ENCODE measurements around the gene ATG4B. TPM values are rescaled to one million over a fixed set of nuclear protein-coding genes. Genes with fewer than 3 reads are reported as not detected.
A peak's percentile ranks its signal among the peaks of the same experiment; 100 is the strongest.

The ATG4B gene
- total RNA-seq, 1 donor from 2014 or later = 101 TPM

DNA sequence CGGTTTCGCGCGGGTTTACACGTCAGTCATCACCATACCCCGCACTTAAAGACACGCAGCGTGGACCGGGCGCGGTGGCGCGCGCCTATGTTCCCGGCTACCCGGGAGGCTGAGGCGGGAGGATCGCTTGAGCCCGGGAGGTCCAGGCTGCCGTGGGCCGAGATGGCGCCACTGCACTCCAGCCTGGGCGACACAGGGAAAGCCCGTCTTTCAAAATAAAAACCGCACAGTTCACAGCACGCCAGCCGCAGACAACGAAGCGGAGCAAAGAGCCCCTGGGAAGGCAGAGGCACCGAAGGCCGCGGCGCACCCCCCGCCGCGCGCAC lies 48.8 kb downstream of the ATG4B start:
- Mint-ChIP-seq H3K4me3 (peak overlapping the region; percentile 80), H3K4me1 (peaks cover 28% of the 10 kb centered on the region), H3K36me3 (ENCODE audit: low read depth) (peaks cover 32% of the 10 kb centered on the region), H3K27ac (peak overlapping the region; percentile 24), H3K9me3 (no peaks in the 10 kb centered on the region), H3K27me3 (no peaks in the 10 kb centered on the region)
- TF ChIP-seq, protein P1, sequence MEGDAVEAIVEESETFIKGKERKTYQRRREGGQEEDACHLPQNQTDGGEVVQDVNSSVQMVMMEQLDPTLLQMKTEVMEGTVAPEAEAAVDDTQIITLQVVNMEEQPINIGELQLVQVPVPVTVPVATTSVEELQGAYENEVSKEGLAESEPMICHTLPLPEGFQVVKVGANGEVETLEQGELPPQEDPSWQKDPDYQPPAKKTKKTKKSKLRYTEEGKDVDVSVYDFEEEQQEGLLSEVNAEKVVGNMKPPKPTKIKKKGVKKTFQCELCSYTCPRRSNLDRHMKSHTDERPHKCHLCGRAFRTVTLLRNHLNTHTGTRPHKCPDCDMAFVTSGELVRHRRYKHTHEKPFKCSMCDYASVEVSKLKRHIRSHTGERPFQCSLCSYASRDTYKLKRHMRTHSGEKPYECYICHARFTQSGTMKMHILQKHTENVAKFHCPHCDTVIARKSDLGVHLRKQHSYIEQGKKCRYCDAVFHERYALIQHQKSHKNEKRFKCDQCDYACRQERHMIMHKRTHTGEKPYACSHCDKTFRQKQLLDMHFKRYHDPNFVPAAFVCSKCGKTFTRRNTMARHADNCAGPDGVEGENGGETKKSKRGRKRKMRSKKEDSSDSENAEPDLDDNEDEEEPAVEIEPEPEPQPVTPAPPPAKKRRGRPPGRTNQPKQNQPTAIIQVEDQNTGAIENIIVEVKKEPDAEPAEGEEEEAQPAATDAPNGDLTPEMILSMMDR (IDR thresholded peaks at IDR 0.05) = no peak
- no peak for DNase-seq
- no peak for ATAC-seq (ENCODE audit: low read depth)
- ChIA-PET POLR2A (interaction anchor here (0.5 to 3.5 kb wide), 14 partner anchors 14 to 370 kb away, joined by 3 to 117 read pairs (median 4); partner anchors contain the start of genes ATG4B, D2HGDH, HDLBP and ING5), CTCF (interaction anchor here (1.0 to 1.2 kb wide), 2 partner anchors 16 to 192 kb away, joined by 3 to 12 read pairs; partner anchors contain the start of gene ING5)
- intact Hi-C loops (cut with micrococcal nuclease) = loop anchor here (1.0 to 5.0 kb wide), 6 partner anchors 16 to 329 kb away; partner anchors contain the start of genes ATG4B, D2HGDH, FARP2 and ING5

DNA sequence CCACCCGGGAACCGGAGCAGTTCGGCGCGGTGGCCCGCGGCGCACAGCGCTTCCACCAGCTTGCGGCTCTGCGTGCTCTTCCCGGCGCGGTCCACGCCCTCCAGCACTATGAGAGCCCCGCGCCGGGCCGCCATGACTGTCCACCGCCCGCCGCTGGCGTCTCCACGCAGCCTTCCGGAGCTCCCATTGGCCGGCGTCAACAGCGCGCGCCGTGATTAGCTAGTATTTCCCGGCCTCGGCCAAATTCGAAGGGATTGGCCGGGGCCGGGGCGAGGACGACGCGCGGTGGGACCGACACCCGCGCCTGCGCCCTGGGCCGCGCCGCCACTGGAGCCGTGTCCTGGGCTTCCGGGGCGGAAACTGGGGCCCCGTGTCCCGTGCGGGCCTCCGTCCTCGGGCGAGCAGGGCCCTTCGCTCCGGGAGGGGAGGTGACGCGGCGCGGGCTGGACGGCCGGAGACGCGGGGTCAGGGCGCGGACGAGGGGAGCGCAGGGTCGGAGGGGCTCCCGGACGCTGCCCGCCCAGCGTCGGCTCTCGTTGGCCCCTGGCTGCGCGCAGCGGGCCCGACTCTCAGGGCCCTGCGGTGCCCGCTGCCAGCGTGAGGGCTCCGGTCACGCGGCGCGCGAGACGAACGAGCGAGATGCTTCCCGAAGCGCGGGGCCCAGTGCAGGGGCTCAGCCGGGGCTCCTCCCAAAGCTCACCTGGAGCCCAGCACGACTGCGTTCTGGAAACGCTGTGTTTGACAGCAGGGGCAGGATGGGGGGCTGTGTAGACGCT lies 49.3 kb downstream of the ATG4B start, which contains the start of gene DTYMK:
TSS of gene DTYMK (minus strand) at position 166 of the 776 bp plus-strand sequence. CDS start at position 134, 32 bp downstream.
- peaks cover 28% of the 10 kb centered on the region for H3K4me1 Mint-ChIP-seq
- ATAC-seq (ENCODE audit: low read depth) (peak; percentile 95), DNase-seq (peak; percentile 99)
- peak within 1 kb of the TSS; percentile 80 for H3K4me3 Mint-ChIP-seq
- H3K9me3 Mint-ChIP-seq = no peaks in the 10 kb centered on the region
- H3K27me3 Mint-ChIP-seq = no peaks in the 10 kb centered on the region
- H3K27ac Mint-ChIP-seq = peak within 1 kb of the TSS; percentile 87
- intact Hi-C loops (cut with micrococcal nuclease) = loop anchor here (1.0 to 5.0 kb wide), 6 partner anchors 15 to 330 kb away; partner anchors contain the start of genes ATG4B, D2HGDH, FARP2 and ING5
- ChIA-PET POLR2A (interaction anchor here (0.5 to 3.5 kb wide), 15 partner anchors 13 to 371 kb away, joined by 3 to 117 read pairs (median 4); partner anchors contain the start of genes ATG4B, D2HGDH, HDLBP and ING5), CTCF (interaction anchor here (1.0 to 1.2 kb wide), 2 partner anchors 15 to 192 kb away, joined by 3 to 12 read pairs; partner anchors contain the start of gene ING5)
- TF ChIP-seq, protein P1 (IDR thresholded peaks at IDR 0.05) = no peak
- peaks cover 29% of the 10 kb centered on the region for H3K36me3 Mint-ChIP-seq (ENCODE audit: low read depth)

DNA sequence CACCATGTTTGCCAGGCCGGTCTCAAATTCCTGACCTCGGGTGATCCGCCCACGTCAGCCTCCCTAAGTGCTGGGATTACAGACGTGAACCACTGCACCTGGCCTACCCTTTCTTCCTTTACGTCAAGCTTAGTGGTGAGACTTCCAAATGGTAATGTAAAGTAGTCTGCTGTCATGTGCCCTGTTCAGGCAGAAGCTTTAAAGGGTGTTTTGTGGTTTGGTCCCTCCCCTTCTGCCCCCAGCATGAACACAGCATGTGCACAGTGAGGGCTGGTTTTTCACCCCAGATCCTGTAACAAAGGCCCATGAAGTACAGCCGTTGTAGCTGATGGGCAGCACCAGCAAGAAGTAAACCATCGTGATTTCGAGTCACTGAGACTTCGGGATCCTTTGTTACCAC lies 51.8 kb downstream of the ATG4B start:
- ATAC-seq (ENCODE audit: low read depth) (no peak), DNase-seq (no peak)
- Mint-ChIP-seq H3K4me1 (peaks cover 27% of the 10 kb centered on the region), H3K36me3 (ENCODE audit: low read depth) (peaks cover 32% of the 10 kb centered on the region), H3K4me3 (no peak overlapping the region), H3K9me3 (no peaks in the 10 kb centered on the region), H3K27me3 (no peaks in the 10 kb centered on the region), H3K27ac (no peak overlapping the region)
- ChIA-PET CTCF (interaction anchor here (0.8 kb wide), 1 partner anchor 189 kb away, joined by 3 read pairs; no protein-coding TSS in a partner anchor), POLR2A (interaction anchor here (3.5 kb wide), 1 partner anchor 11 kb away, joined by 117 read pairs; the partner anchor contains the start of gene ING5)
- TF ChIP-seq, protein P1 (IDR thresholded peaks at IDR 0.05) = no peak
- intact Hi-C loops (cut with micrococcal nuclease) = loop anchor here (5.0 kb wide), 1 partner anchor 332 kb away; the partner anchor contains the start of gene FARP2

DNA sequence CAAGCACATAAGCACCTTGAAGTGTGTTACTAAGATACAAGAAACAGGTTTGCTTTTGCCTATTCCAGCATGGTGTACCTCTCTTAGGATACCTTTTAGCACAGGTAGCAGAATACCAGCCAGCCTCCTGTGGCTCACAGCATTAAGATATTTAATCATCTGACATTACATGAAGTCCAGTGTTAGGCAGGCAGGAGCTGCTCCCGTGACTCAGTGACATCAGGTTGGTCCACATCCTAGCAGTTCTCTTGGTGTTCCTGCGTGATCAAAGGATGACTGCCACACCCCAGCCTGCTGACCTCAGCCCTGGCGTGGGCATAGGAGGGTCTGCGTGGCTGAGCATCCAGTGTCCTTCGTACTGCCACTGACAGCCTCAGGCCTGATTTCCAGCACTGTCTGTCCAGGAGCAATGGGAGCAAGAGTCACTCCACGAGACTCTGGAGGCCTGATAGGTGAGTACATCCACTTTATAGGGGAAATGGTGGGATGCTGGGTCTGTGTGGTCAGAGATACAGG lies 52.8 kb downstream of the ATG4B start:
- intact Hi-C loops (cut with micrococcal nuclease) = no loop called here
- no peak overlapping the region for H3K4me3 Mint-ChIP-seq
- peaks cover 26% of the 10 kb centered on the region for H3K4me1 Mint-ChIP-seq
- no peaks in the 10 kb centered on the region for H3K9me3 Mint-ChIP-seq
- peaks cover 36% of the 10 kb centered on the region for H3K36me3 Mint-ChIP-seq (ENCODE audit: low read depth)
- DNase-seq (no peak), ATAC-seq (ENCODE audit: low read depth) (no peak)
- ChIA-PET CTCF (no interaction called here), POLR2A (no interaction called here)
- H3K27me3 Mint-ChIP-seq = no peaks in the 10 kb centered on the region
- TF ChIP-seq, protein P1 (IDR thresholded peaks at IDR 0.05) = no peak
- no peak overlapping the region for H3K27ac Mint-ChIP-seq

DNA sequence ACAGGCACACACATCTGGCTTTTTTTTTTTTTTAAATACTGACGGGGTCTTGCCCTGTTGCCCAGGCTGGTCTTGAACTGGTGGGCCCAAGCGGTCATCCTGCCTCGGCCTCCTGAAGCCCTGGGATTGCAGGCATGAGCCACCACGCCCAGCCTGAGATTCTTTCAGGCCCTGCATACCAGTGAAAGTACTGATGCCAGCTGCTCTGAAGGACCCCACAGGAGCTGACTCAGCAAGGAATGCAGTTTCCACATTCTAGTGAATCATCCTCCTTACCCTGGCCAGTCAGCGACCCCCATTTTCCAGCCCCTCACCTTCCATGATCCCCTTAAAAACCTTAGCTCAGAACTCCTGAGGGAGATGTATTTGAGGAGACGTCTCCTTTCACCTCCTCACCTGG lies 55.0 kb downstream of the ATG4B start:
- no peak overlapping the region for H3K4me3 Mint-ChIP-seq
- intact Hi-C loops (cut with micrococcal nuclease) = no loop called here
- POLR2A ChIA-PET = interaction anchor here (1.6 kb wide), 1 partner anchor 10 kb away, joined by 6 read pairs; the partner anchor contains the start of gene ING5
- no peaks in the 10 kb centered on the region for H3K9me3 Mint-ChIP-seq
- ATAC-seq (ENCODE audit: low read depth) = no peak
- peaks cover 17% of the 10 kb centered on the region for H3K4me1 Mint-ChIP-seq
- DNase-seq = no peak
- CTCF ChIA-PET = no interaction called here
- TF ChIP-seq, protein P1 (IDR thresholded peaks at IDR 0.05) = no peak
- no peaks in the 10 kb centered on the region for H3K27me3 Mint-ChIP-seq
- H3K27ac Mint-ChIP-seq = no peak overlapping the region
- peaks cover 39% of the 10 kb centered on the region for H3K36me3 Mint-ChIP-seq (ENCODE audit: low read depth)
